Measurements from ENCODE around the gene ZNF80. TPM values are rescaled to one million over a fixed set of nuclear protein-coding genes. Genes with fewer than 3 reads are reported as not detected.

Gene ZNF80
- total RNA-seq, 1 donor = not detected

GRCh38 chr3:114213627-114214541 is 23.5 kb downstream of the ZNF80 start:
- no peak for DNase-seq (ENCODE audit: insufficient read length, low spot score, missing footprints)
- Histone ChIP-seq H3K4me3 (ENCODE audit: insufficient read depth, low read length) (peak overlapping the region; percentile 55), H3K27ac (ENCODE audit: low read depth, low read length) (peak overlapping the region; percentile 89), H3K4me2 (ENCODE audit: insufficient read depth, low read length) (peak overlapping the region; percentile 73), H3K9me3 (ENCODE audit: low read depth, low read length) (no peaks in the 10 kb centered on the region), H4K20me1 (ENCODE audit: insufficient read depth, low read length) (no peaks in the 10 kb centered on the region), H3K36me3 (ENCODE audit: insufficient read depth, low read length) (no peaks in the 10 kb centered on the region), H3K27me3 (ENCODE audit: insufficient read depth, low read length) (no peaks in the 10 kb centered on the region), H3K4me1 (ENCODE audit: insufficient read depth, low read length) (peaks cover 56% of the 10 kb centered on the region), H3K79me2 (ENCODE audit: insufficient read depth, low read length) (no peaks in the 10 kb centered on the region), H2AFZ (ENCODE audit: low read length) (peak overlapping the region; percentile 67)
- no peak for TF ChIP-seq CTCF (IDR thresholded peaks at IDR 0.05; ENCODE audit: extremely low read depth, low read depth, low read length)

GRCh38 chr3:114213292-114213626 is 24.1 kb downstream of the ZNF80 start:
- Histone ChIP-seq H2AFZ (ENCODE audit: low read length) (no peak overlapping the region), H3K27me3 (ENCODE audit: insufficient read depth, low read length) (peaks cover 1% of the 10 kb centered on the region), H3K4me3 (ENCODE audit: insufficient read depth, low read length) (peak overlapping the region; percentile 55), H3K36me3 (ENCODE audit: insufficient read depth, low read length) (no peaks in the 10 kb centered on the region), H3K9me3 (ENCODE audit: low read depth, low read length) (no peaks in the 10 kb centered on the region), H4K20me1 (ENCODE audit: insufficient read depth, low read length) (no peaks in the 10 kb centered on the region), H3K79me2 (ENCODE audit: insufficient read depth, low read length) (no peaks in the 10 kb centered on the region), H3K4me1 (ENCODE audit: insufficient read depth, low read length) (peaks cover 56% of the 10 kb centered on the region), H3K27ac (ENCODE audit: low read depth, low read length) (peak overlapping the region; percentile 89), H3K4me2 (ENCODE audit: insufficient read depth, low read length) (peak overlapping the region; percentile 73)
- DNase-seq (ENCODE audit: insufficient read length, low spot score, missing footprints) = no peak
- no peak for TF ChIP-seq CTCF (IDR thresholded peaks at IDR 0.05; ENCODE audit: extremely low read depth, low read depth, low read length)

GRCh38 chr3:114212646-114213045 is 24.7 kb downstream of the ZNF80 start:
- DNase-seq (ENCODE audit: insufficient read length, low spot score, missing footprints) = no peak
- no peak for TF ChIP-seq CTCF (IDR thresholded peaks at IDR 0.05; ENCODE audit: extremely low read depth, low read depth, low read length)

GRCh38 chr3:114207768-114208167 is 29.6 kb downstream of the ZNF80 start:
- no peaks in the 10 kb centered on the region for H3K36me3 ChIP-seq (ENCODE audit: insufficient read depth, low read length)
- H2AFZ ChIP-seq (ENCODE audit: low read length) = no peak overlapping the region
- no peak overlapping the region for H3K4me3 ChIP-seq (ENCODE audit: insufficient read depth, low read length)
- H3K27ac ChIP-seq (ENCODE audit: low read depth, low read length) = no peak overlapping the region
- no peak overlapping the region for H3K4me2 ChIP-seq (ENCODE audit: insufficient read depth, low read length)
- peaks cover 2% of the 10 kb centered on the region for H3K4me1 ChIP-seq (ENCODE audit: insufficient read depth, low read length)
- H3K79me2 ChIP-seq (ENCODE audit: insufficient read depth, low read length) = no peaks in the 10 kb centered on the region
- H3K27me3 ChIP-seq (ENCODE audit: insufficient read depth, low read length) = peaks cover 2% of the 10 kb centered on the region
- no peaks in the 10 kb centered on the region for H3K9me3 ChIP-seq (ENCODE audit: low read depth, low read length)
- DNase-seq (ENCODE audit: insufficient read length, low spot score, missing footprints) = no peak
- H4K20me1 ChIP-seq (ENCODE audit: insufficient read depth, low read length) = no peaks in the 10 kb centered on the region
- no peak for TF ChIP-seq CTCF (IDR thresholded peaks at IDR 0.05; ENCODE audit: extremely low read depth, low read depth, low read length)

More at GRCh38 chr3:114212646-114213045, 24.7 kb downstream of the ZNF80 start:
- Histone ChIP-seq H3K4me1 (ENCODE audit: insufficient read depth, low read length) (peaks cover 50% of the 10 kb centered on the region), H4K20me1 (ENCODE audit: insufficient read depth, low read length) (no peaks in the 10 kb centered on the region), H3K27ac (ENCODE audit: low read depth, low read length) (no peak overlapping the region), H3K27me3 (ENCODE audit: insufficient read depth, low read length) (peaks cover 2% of the 10 kb centered on the region), H3K36me3 (ENCODE audit: insufficient read depth, low read length) (no peaks in the 10 kb centered on the region), H3K79me2 (ENCODE audit: insufficient read depth, low read length) (no peaks in the 10 kb centered on the region), H2AFZ (ENCODE audit: low read length) (no peak overlapping the region), H3K4me3 (ENCODE audit: insufficient read depth, low read length) (no peak overlapping the region), H3K4me2 (ENCODE audit: insufficient read depth, low read length) (peak overlapping the region; percentile 73), H3K9me3 (ENCODE audit: low read depth, low read length) (no peaks in the 10 kb centered on the region)
